Measurements from ENCODE around the gene ACTRT2.

DNA sequence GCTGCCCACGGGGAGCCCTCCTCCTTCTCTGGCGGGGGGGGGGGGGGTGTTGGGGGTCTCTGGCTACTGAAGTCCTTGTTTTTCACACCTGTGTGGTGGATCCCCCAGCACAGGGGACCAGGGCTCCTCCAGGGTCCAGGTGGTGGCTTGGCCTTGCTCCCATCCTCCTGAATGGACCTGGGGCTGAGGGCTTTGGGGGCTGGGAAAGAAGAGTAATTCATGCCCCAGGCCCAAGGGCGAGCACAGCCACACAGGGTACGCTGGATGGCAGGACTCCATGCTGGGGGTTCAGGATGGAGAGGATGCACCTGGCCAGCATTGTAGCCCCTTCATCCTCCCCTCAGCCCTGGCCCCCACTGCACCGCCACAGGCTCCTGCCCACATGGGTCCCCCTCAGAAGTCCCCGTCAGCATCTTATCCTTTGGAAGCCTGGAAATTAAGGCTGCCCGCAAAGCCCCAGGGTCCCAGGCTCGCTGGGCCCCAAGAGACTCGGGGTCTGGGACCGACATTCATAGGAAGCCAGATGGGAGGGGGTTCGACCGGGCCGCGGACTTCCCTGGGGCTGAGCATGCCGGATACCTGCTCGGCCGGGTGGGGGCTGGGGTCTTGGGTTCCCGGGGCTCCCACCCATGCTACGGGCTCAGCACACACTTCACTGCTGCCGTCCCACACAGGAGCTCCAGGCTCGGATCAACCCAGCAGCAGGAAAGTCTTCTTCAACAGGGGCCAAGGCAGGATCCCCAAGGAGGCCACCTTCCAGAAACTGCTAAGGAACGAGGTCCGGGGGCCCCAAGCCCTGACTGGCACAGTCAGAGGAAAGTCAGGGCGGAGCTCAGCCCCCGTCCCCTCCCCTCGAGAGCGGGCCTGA, 49.0 kb upstream of the ACTRT2 start:
- TF ChIP-seq, protein P1, sequence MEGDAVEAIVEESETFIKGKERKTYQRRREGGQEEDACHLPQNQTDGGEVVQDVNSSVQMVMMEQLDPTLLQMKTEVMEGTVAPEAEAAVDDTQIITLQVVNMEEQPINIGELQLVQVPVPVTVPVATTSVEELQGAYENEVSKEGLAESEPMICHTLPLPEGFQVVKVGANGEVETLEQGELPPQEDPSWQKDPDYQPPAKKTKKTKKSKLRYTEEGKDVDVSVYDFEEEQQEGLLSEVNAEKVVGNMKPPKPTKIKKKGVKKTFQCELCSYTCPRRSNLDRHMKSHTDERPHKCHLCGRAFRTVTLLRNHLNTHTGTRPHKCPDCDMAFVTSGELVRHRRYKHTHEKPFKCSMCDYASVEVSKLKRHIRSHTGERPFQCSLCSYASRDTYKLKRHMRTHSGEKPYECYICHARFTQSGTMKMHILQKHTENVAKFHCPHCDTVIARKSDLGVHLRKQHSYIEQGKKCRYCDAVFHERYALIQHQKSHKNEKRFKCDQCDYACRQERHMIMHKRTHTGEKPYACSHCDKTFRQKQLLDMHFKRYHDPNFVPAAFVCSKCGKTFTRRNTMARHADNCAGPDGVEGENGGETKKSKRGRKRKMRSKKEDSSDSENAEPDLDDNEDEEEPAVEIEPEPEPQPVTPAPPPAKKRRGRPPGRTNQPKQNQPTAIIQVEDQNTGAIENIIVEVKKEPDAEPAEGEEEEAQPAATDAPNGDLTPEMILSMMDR (IDR thresholded peaks at IDR 0.05): no peak
- TF ChIP-seq, protein P2, sequence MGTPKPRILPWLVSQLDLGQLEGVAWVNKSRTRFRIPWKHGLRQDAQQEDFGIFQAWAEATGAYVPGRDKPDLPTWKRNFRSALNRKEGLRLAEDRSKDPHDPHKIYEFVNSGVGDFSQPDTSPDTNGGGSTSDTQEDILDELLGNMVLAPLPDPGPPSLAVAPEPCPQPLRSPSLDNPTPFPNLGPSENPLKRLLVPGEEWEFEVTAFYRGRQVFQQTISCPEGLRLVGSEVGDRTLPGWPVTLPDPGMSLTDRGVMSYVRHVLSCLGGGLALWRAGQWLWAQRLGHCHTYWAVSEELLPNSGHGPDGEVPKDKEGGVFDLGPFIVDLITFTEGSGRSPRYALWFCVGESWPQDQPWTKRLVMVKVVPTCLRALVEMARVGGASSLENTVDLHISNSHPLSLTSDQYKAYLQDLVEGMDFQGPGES (IDR thresholded peaks at IDR 0.05; ENCODE audit: low read depth, low read length): no peak
- TF ChIP-seq YY1 (IDR thresholded peaks at IDR 0.05; ENCODE audit: low read depth) (no peak), EP300 (IDR thresholded peaks at IDR 0.05; ENCODE audit: borderline replicate concordance in 1 of 2, low read depth in 1 of 2, low read length in 1 of 2) (no peak), TAF1 (IDR thresholded peaks at IDR 0.05; ENCODE audit: borderline replicate concordance, low read depth, low read length) (no peak), JUND (IDR thresholded peaks at IDR 0.05) (no peak)

Measured in SK-N-SH (cell line).